Activated CD4-positive, alpha-beta T cell treated with anti-CD3 and anti-CD28 coated beads for 36 hours (primary cell): ENCODE data around the gene FAM8A1. TPM values are rescaled to one million over a fixed set of nuclear protein-coding genes. Genes with fewer than 3 reads are reported as not detected.
A peak's percentile ranks its signal among the peaks of the same experiment; 100 is the strongest.
"Not testable (repeated sequence)": the region's sequence is repeated elsewhere in the genome, so short reads cannot be mapped to it uniquely, and the experiment has no call there.

Experiments used
- ATAC-seq: fragments of 200-7000 bp; cut with Tn5 transposase; one replicate; pipeline ENCODE4 v1.10.0; 2021; ENCODE audit warnings: mild to moderate bottlenecking, moderate library complexity
- CTCF ChIA-PET: fragments of 350-600 bp; sonication (Branson Sonifier 250); formaldehyde crosslinking; loops from one replicate; lab custom pipeline; 2021; ENCODE audit warnings: antibody characterized with exemption; lab: Charles Lee
- POLR2A ChIA-PET: fragments of 350-600 bp; sonication (Branson Sonifier 250); formaldehyde crosslinking; loops from one replicate; lab custom pipeline; 2021; ENCODE audit warnings: antibody characterized with exemption, inconsistent platforms; lab: Charles Lee
- DNase-seq: peaks from one replicate; pipeline ENCODE4 v3.0.0-alpha.2; 2020
- H3K27ac Mint-ChIP-seq: one replicate; pipeline ENCODE4 v1.8.0; 2021; ENCODE audit warnings: mixed read lengths
- H3K27me3 Mint-ChIP-seq: one replicate; pipeline ENCODE4 v1.8.0; 2021; ENCODE audit warnings: mixed read lengths
- H3K36me3 Mint-ChIP-seq: one replicate; pipeline ENCODE4 v1.8.0; 2021; ENCODE audit warnings: low read depth, mixed read lengths
- H3K4me1 Mint-ChIP-seq: one replicate; pipeline ENCODE4 v1.8.0; 2021; ENCODE audit warnings: mixed read lengths
- H3K4me3 Mint-ChIP-seq: one replicate; pipeline ENCODE4 v1.8.0; 2021; ENCODE audit warnings: mild to moderate bottlenecking, moderate library complexity, mixed read lengths
- H3K9me3 Mint-ChIP-seq: one replicate; pipeline ENCODE4 v1.8.0; 2021; ENCODE audit warnings: low read depth, mixed read lengths
- intact Hi-C, 2 experiments: fragments of 100-400 bp; cut with DNase I in 1 of 2; cut with micrococcal nuclease in 1 of 2; formaldehyde crosslinking; loops; one replicate each; pipeline versions ENCODE4 v1.14.2 to v1.15.1; 2022 to 2024; cut with DNase I, micrococcal nuclease
- total RNA-seq, 2 experiments: library from RNA; stranded (reverse); gene quantifications; one replicate each; pipeline ENCODE4 v1.2.3, GENCODE V29; 2021

Gene FAM8A1
- total RNA-seq, 2 experiments from 2014 or later: 3.3 to 4.1 TPM

DNA sequence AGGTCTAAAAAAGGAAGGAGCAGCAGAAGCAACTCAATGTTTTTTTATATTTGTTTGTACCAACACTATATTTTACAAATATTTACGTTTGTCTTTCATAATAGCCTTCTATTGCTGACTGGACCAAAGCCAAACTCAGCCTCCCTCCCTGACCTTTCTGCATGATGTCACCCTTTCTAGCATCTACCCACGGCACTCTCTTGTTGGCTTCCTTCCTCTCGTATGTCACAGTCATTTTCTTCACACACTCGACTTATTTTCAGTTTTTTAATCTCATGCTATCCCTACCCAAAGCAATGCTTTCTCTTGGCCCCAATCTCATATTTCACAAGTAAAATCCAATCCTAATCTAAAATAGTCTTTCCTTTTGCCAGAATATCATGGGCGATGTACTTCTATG lies 16.3 kb upstream of the FAM8A1 start:
- intact Hi-C loops: loop anchor here (1.0 to 5.0 kb wide), 5 partner anchors 79 to 428 kb away; partner anchors contain the start of gene RBM24 (in 1 of the 2)
- POLR2A ChIA-PET: no interaction called here
- peak; percentile 24 for ATAC-seq

DNA sequence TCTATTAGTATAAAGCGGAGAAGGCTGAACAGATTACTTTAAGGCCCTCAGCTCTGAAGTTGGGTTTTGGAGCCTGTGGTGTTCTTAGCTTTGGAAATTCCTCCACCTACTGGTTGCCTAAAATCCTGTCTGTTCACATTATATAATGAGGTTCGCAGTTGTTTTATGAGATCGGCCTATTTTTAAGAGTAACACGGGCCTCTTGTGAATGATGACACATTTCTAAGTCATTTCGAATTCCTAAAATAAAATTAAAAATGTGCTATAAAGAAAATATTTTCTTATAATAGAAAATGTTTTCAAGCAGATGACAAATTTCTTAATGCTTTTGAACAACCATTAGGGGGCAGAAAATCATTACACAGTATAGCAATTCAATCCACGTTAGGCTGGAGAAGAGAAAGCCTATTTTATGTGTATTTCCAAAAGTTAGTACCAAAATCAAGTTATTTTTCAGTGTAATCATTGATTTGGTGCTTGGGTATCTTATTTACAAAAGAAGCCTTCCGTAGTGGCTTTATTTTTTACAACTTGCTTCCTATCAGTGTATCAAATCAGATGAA lies 15.8 kb upstream of the FAM8A1 start:
- ATAC-seq (peak; percentile 56), DNase-seq (no peak)
- CTCF ChIA-PET: interaction anchor here (0.5 to 1.2 kb wide), 20 partner anchors 9 to 1012 kb away, joined by 3 to 6 read pairs (median 3); no protein-coding TSS in a partner anchor

More for the DNA sequence above, 16.3 kb upstream of the FAM8A1 start:
- no peak overlapping the region for H3K4me3 Mint-ChIP-seq
- H3K9me3 Mint-ChIP-seq: peaks cover 4% of the 10 kb centered on the region
- CTCF ChIA-PET: interaction anchor here (0.5 to 1.2 kb wide), 19 partner anchors 8 to 1012 kb away, joined by 3 to 6 read pairs (median 3); no protein-coding TSS in a partner anchor
- no peaks in the 10 kb centered on the region for H3K36me3 Mint-ChIP-seq
- DNase-seq: peak; percentile 18
- peaks cover 7% of the 10 kb centered on the region for H3K4me1 Mint-ChIP-seq
- H3K27me3 Mint-ChIP-seq: peaks cover 5% of the 10 kb centered on the region
- no peak overlapping the region for H3K27ac Mint-ChIP-seq

DNA sequence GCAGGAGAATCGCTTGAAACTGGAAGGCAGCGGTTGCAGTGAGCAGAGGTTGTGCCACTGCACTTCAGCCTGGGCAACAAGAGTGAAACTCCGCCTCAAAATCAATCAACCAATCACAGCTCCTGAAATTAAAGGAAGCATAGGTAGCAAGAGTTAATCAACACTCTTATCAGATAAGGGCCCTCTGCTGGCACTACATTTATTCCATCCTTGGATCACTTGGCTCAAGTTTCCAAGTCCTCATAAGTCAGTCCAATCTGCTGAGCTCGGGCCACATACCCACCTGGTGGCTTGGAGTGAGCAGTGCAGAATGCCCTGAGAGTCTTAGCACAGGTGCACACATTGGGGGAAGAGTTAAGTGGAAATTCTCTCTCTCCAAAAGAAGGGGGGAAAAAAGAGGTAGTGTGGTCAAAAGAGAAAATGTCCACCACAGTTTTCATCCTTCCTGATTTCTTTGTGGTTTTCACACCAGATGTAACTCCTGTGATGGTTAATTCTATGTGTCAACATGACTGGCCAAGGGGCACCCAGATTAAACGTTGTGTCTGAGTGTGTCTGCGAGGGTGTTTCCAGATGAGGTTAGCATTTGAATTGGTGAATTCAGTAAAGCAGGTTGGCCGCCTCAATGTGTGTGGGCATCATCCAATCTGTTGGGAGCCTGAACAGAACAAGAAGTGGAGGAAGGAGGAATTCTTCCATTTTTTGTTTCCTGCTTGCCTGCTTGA lies 14.2 kb upstream of the FAM8A1 start:
- Mint-ChIP-seq H3K27me3 (peaks cover 4% of the 10 kb centered on the region), H3K9me3 (peaks cover 4% of the 10 kb centered on the region), H3K4me1 (peaks cover 18% of the 10 kb centered on the region), H3K27ac (no peak overlapping the region), H3K4me3 (no peak overlapping the region), H3K36me3 (no peaks in the 10 kb centered on the region)
- intact Hi-C loops: no loop called here
- no peak for ATAC-seq
- ChIA-PET POLR2A (no interaction called here), CTCF (interaction anchor here (0.7 to 1.5 kb wide), 2 partner anchors 20 to 228 kb away, joined by 3 to 4 read pairs; no protein-coding TSS in a partner anchor)
- DNase-seq: peak; percentile 18

More for the DNA sequence above, 15.8 kb upstream of the FAM8A1 start:
- Mint-ChIP-seq H3K9me3 (peaks cover 4% of the 10 kb centered on the region), H3K27ac (no peak overlapping the region), H3K4me3 (no peak overlapping the region), H3K36me3 (no peaks in the 10 kb centered on the region), H3K27me3 (peaks cover 5% of the 10 kb centered on the region), H3K4me1 (peaks cover 12% of the 10 kb centered on the region)
- POLR2A ChIA-PET: no interaction called here
- intact Hi-C loops: loop anchor here (1.0 to 5.0 kb wide), 5 partner anchors 79 to 428 kb away; partner anchors contain the start of gene RBM24 (in 1 of the 2)

DNA sequence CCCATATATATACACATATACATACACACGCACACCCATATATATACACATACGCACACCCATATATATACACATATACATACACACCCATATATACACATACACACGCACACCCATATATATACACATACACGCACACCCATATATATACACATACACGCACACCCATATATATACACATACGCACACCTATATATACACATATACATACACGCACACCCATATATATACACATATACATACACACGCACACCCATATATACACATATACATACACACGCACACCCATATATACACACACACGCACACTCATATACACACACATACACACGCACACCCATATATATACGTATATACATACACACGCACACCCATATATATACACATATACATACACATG lies 13.5 kb upstream of the FAM8A1 start:
- H3K27ac Mint-ChIP-seq, DNase-seq, POLR2A ChIA-PET, CTCF ChIA-PET, H3K36me3 Mint-ChIP-seq, ATAC-seq, intact Hi-C loops, H3K27me3 Mint-ChIP-seq, H3K4me3 Mint-ChIP-seq, H3K9me3 Mint-ChIP-seq: not testable (repeated sequence)
- peaks cover 20% of the 10 kb centered on the region for H3K4me1 Mint-ChIP-seq

DNA sequence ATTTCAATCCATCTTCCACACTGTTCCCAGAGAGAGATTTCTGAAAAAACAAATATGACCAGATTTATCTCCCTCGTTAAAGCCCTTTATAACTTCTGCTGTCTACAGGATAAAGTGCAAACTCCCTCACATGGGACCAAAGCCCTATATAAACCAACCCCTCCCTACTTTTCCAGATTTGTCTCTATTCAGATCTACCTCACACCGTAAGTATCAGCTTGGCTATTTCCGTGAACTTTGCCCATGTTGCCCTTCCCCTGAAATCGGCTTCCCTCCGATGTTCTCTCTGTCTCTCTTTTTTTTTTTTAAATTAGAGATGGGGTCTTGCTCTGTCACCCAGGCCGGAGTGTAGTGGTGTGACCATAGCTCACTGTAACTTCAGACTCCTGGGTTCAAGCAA lies 12.1 kb upstream of the FAM8A1 start:
- no peaks in the 10 kb centered on the region for H3K36me3 Mint-ChIP-seq
- POLR2A ChIA-PET: no interaction called here

DNA sequence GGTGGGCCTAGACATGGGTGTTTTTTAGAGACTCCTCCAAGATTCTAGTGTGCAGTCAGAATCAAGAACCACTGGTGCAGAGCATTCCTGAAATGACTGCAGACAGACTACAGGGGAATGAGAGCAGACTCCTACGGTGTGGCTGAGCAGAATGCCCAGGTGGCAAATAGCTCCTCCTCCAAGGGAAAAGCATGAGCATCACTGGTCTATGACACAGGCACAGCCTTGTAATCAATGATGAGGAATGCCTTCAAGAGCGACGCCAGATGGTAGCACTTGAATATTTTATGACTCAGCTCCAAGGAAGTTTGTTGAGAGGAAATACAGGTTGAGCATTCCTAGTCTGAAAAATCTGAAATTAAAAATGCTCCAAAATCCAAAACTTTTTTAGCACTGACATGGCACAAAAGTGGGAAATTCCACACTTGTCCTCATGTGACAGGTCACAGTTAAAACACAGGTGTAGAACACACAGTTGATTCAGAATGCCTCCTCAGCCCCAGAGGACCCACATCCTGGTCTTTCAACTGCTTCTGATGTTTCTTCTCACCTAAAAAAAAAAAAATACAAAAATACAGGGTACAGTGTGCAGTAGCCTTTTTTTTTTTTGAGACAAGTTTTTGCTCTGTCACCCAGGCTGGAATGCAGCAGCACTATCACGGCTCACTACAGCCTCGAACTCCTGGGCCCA lies 10.6 kb upstream of the FAM8A1 start:
- ChIA-PET POLR2A (no interaction called here), CTCF (interaction anchor here (0.5 to 1.2 kb wide), 2 partner anchors 9 to 1003 kb away, joined by 3 read pairs; no protein-coding TSS in a partner anchor)
- no peaks in the 10 kb centered on the region for H3K27me3 Mint-ChIP-seq
- intact Hi-C loops: no loop called here
- H3K9me3 Mint-ChIP-seq: no peaks in the 10 kb centered on the region
- H3K4me3 Mint-ChIP-seq: no peak overlapping the region
- no peak overlapping the region for H3K27ac Mint-ChIP-seq
- DNase-seq (peak; percentile 36), ATAC-seq (peak; percentile 79)
- peaks cover 14% of the 10 kb centered on the region for H3K4me1 Mint-ChIP-seq
- H3K36me3 Mint-ChIP-seq: no peaks in the 10 kb centered on the region

More for the DNA sequence above, 12.1 kb upstream of the FAM8A1 start:
- peaks cover 20% of the 10 kb centered on the region for H3K4me1 Mint-ChIP-seq
- ATAC-seq (no peak), DNase-seq (no peak)
- no peaks in the 10 kb centered on the region for H3K9me3 Mint-ChIP-seq
- no peak overlapping the region for H3K4me3 Mint-ChIP-seq
- no peaks in the 10 kb centered on the region for H3K27me3 Mint-ChIP-seq
- intact Hi-C loops: no loop called here
- H3K27ac Mint-ChIP-seq: no peak overlapping the region
- CTCF ChIA-PET: no interaction called here

DNA sequence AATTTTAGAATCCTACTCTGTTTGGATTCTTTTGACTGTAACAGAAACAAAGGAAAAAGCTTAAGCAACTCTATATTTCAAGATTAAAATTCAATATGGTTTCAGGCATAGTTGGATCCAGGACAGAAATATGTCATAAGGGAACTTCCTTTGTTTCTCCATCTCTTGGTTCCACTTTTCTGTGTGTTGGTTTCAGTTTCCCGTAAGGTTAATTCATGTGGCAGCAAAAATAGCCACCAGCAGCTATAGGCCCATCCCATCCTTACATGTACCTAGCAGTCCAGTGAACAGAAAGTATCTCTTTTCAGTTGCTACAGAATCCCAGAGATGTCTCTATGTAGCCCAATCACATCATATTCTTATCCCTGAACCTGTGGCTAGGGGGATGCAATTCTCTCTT lies 8.8 kb upstream of the FAM8A1 start:
- Mint-ChIP-seq H3K27me3 (no peaks in the 10 kb centered on the region), H3K27ac (no peak overlapping the region)

DNA sequence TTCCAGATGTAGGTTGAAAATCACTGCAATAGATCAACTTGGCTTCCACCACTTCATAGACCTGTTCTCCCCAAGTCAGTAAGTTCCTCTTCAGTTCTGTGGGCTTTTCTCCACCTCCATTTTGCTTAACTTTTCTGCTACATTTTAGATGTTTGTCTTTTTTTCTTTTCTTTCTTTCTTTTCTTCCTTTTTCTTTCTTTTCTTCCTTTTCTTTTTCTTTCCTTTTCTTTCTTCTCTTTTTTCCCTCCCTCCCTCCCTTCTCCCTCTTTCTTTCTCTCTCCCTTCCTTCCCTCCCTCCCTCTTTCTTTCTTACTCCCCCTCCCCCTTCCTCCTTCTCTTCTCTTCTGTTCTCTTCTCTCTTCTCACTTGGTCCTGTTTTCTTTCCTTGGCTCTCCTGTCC lies 6.9 kb upstream of the FAM8A1 start:
- no peaks in the 10 kb centered on the region for H3K27me3 Mint-ChIP-seq
- H3K4me3 Mint-ChIP-seq: no peak overlapping the region
- ChIA-PET CTCF (no interaction called here), POLR2A (no interaction called here)
- DNase-seq (no peak), ATAC-seq (no peak)
- no peaks in the 10 kb centered on the region for H3K36me3 Mint-ChIP-seq
- H3K9me3 Mint-ChIP-seq: no peaks in the 10 kb centered on the region
- H3K27ac Mint-ChIP-seq: no peak overlapping the region
- intact Hi-C loops: no loop called here
- peaks cover 14% of the 10 kb centered on the region for H3K4me1 Mint-ChIP-seq

More for the DNA sequence above, 8.8 kb upstream of the FAM8A1 start:
- CTCF ChIA-PET: no interaction called here
- ATAC-seq: no peak
- no peaks in the 10 kb centered on the region for H3K36me3 Mint-ChIP-seq
- H3K9me3 Mint-ChIP-seq: no peaks in the 10 kb centered on the region
- POLR2A ChIA-PET: no interaction called here
- intact Hi-C loops: no loop called here
- no peak for DNase-seq
- H3K4me1 Mint-ChIP-seq: peaks cover 14% of the 10 kb centered on the region
- no peak overlapping the region for H3K4me3 Mint-ChIP-seq

DNA sequence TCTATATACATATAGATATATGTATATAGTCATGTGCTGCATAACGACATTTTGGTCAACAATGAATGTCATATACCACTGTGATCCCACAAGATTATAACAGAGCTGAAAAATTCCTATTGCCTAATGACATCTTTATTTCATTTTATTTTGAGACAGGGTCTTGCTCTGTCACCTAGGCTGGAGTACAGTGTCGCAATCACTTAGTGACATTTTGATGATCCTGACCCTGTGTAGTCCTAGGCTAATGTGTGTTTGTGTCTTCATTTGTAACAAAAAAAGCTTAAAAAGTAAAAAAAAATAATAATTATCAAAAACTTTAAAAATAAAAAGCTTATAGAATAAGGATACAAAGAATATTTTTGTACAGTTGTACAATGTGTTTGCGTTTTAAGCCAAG lies 4.0 kb upstream of the FAM8A1 start:
- Mint-ChIP-seq H3K4me1 (peaks cover 10% of the 10 kb centered on the region), H3K4me3 (no peak overlapping the region), H3K9me3 (no peaks in the 10 kb centered on the region), H3K36me3 (no peaks in the 10 kb centered on the region), H3K27me3 (no peaks in the 10 kb centered on the region), H3K27ac (no peak overlapping the region)
- ATAC-seq: no peak
- intact Hi-C loops: no loop called here
- CTCF ChIA-PET: interaction anchor here (1.0 kb wide), 1 partner anchor 12 kb away, joined by 5 read pairs; no protein-coding TSS in a partner anchor
- POLR2A ChIA-PET: no interaction called here
- no peak for DNase-seq

DNA sequence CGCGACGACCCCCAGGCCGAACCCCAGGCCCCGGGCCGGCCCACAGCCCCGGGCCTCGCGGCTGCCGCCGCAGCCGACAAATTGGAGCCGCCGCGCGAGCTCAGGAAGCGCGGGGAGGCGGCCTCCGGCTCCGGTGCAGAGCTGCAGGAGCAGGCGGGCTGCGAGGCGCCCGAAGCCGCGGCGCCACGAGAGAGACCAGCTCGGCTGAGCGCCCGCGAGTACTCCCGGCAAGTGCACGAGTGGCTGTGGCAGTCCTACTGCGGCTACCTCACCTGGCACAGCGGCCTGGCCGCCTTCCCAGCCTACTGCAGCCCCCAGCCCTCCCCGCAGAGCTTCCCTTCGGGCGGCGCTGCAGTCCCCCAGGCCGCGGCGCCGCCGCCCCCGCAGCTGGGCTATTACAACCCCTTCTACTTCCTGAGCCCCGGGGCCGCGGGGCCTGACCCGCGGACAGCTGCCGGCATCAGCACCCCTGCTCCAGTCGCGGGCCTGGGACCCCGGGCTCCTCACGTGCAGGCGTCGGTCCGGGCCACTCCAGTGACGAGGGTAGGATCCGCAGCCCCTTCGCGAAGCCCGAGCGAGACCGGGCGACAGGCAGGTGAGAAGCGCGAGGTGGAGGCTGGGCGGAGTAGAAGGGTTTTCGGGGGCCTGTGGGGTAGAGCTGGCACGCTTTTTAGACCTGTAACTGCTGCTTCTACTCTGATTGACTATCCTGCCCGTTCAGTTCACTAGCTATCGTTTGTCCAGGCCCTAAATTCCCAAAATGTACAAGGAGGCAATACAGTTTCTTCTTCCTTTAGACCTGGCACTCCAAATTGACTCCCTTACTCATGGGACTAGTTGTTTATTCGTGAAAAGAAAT lies 654 bp downstream of the FAM8A1 start:
- no peaks in the 10 kb centered on the region for H3K9me3 Mint-ChIP-seq
- CTCF ChIA-PET: interaction anchor here (0.6 kb wide), 1 partner anchor 1281 kb away, joined by 3 read pairs; no protein-coding TSS in a partner anchor
- POLR2A ChIA-PET: interaction anchor here (0.8 to 1.6 kb wide), 2 partner anchors 106 to 130 kb away, joined by 3 to 5 read pairs; partner anchors contain the start of gene NUP153
- H3K36me3 Mint-ChIP-seq: no peaks in the 10 kb centered on the region
- no peaks in the 10 kb centered on the region for H3K27me3 Mint-ChIP-seq
- H3K4me3 Mint-ChIP-seq: peak overlapping the region; percentile 75
- DNase-seq (peak; percentile 62), ATAC-seq (peak; percentile 43)
- peak overlapping the region; percentile 66 for H3K27ac Mint-ChIP-seq
- intact Hi-C loops: loop anchor here (1.0 to 5.0 kb wide), 7 partner anchors 52 to 1278 kb away; partner anchors contain the start of genes NUP153 (in 2 of the 2), DEK (in 1 of the 2), KDM1B (in 1 of the 2) and NHLRC1 (in 1 of the 2)
- peaks cover 41% of the 10 kb centered on the region for H3K4me1 Mint-ChIP-seq
